Tibial artery (tissue), 4 donors: ENCODE results near the gene ADGRL3.

Source experiments
- DNase-seq, 2 donors: peaks; one replicate each; pipeline ENCODE4 v3.0.0-alpha.2; 2019
- H3K27ac ChIP-seq, 2 donors: fragments of 200-600 bp; sonication (generic) in 1 of 2; 1 replicate in 1 of 2; 2 replicates in 1 of 2; pipeline ENCODE4 v1.5.1; 2018 to 2019; ENCODE audit warnings: mild to moderate bottlenecking in 1 of 2
- H3K27me3 ChIP-seq, 2 donors: fragments of 200-600 bp; sonication (generic) in 1 of 2; one replicate each; pipeline versions ENCODE4 v1.5.1 to v1.6.0; 2016 to 2019
- H3K36me3 ChIP-seq, 3 donors: fragments of 200-600 bp; sonication (generic) in 2 of 3; one replicate each; pipeline ENCODE4 v1.5.1; 2016 to 2019; ENCODE audit warnings: mild to moderate bottlenecking in 2 of 3
- H3K4me1 ChIP-seq, 4 donors: fragments of 200-600 bp; sonication (generic) in 2 of 4; 1 replicate in 3 of 4; 2 replicates in 1 of 4; pipeline ENCODE4 v1.5.1; 2016 to 2019
- H3K4me3 ChIP-seq, 2 donors: fragments of 200-600 bp; sonication (generic) in 1 of 2; 1 replicate in 1 of 2; 2 replicates in 1 of 2; pipeline ENCODE4 v1.5.1; 2018 to 2019; ENCODE audit warnings: mild to moderate bottlenecking in 2 of 2
- H3K9me3 ChIP-seq, 3 donors: fragments of 200-600 bp; sonication (generic) in 1 of 3; one replicate each; pipeline ENCODE4 v1.5.1; 2016 to 2019
- CTCF ChIP-seq, 2 experiments: fragments of 200-600 bp in 1 of 2; fragments of 450-650 bp in 1 of 2; IDR thresholded peaks; one replicate each; pipeline ENCODE4 v1.5.1; 2017 to 2019; ENCODE audit warnings: antibody characterized with exemption in 2 of 2, mild to moderate bottlenecking in 1 of 2, moderate library complexity in 1 of 2
- intact Hi-C: fragments of 100-400 bp; cut with DNase I; formaldehyde crosslinking; loops from one replicate; pipeline ENCODE4 v1.15.0; 2023; ENCODE audit warnings: low total_unique reads

ADGRL3 gene

GRCh38 chr4:61994036-61994435 lies 793.9 kb downstream of the ADGRL3 start:
- Histone ChIP-seq H3K4me3 (no peak overlapping the region), H3K4me1 (peaks cover 0 to 22% (median 2%) of the 10 kb centered on the region in 4 donors), H3K27me3 (no peaks in the 10 kb centered on the region), H3K36me3 (no peaks in the 10 kb centered on the region), H3K27ac (no peak overlapping the region), H3K9me3 (no peaks in the 10 kb centered on the region)
- intact Hi-C loops = no loop called here
- no peak for TF ChIP-seq CTCF (IDR thresholded peaks at IDR 0.05)
- no peak for DNase-seq

DNA sequence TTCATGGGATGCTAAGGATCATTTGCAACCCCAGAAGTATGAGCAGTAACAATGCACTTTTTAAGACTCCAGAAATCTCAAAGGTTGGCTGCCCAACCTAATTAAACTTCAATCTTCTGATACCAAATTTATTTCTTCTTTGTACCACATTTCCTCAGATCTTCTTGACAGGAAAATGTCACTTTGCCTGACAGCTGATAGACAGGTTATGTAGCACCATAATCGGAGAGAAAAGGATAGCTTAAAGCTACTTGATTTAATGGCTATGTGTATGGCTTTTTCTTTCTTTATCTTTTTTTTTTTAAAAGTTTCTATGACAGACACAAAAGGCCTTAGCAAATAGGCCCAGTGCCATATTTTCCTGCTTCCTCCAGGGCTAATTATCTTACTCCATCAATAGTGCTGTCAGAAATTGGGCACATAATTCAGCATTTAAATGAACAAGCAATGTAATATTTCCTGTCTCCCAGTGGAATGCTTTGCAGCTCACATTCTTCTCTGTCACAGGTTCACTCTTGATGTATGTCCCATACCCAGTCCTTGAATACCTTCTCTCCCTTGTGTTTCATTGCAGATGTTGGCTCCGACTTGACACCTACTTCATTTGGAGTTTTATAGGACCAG lies 795.7 kb downstream of the ADGRL3 start:
- no peaks in the 10 kb centered on the region for H3K36me3 ChIP-seq
- TF ChIP-seq CTCF (IDR thresholded peaks at IDR 0.05) = no peak
- H3K9me3 ChIP-seq = no peaks in the 10 kb centered on the region
- intact Hi-C loops = no loop called here
- DNase-seq = no peak
- no peak overlapping the region for H3K27ac ChIP-seq
- H3K4me3 ChIP-seq = no peak overlapping the region
- no peaks in the 10 kb centered on the region for H3K27me3 ChIP-seq
- H3K4me1 ChIP-seq = peaks cover 0 to 22% (median 2%) of the 10 kb centered on the region in 4 donors

GRCh38 chr4:61996943-61997342 lies 796.8 kb downstream of the ADGRL3 start:
- intact Hi-C loops = no loop called here
- Histone ChIP-seq H3K27me3 (no peaks in the 10 kb centered on the region), H3K27ac (no peak overlapping the region), H3K9me3 (no peaks in the 10 kb centered on the region), H3K4me1 (peaks cover 0 to 22% (median 2%) of the 10 kb centered on the region in 4 donors), H3K4me3 (no peak overlapping the region), H3K36me3 (no peaks in the 10 kb centered on the region)
- TF ChIP-seq CTCF (IDR thresholded peaks at IDR 0.05) = no peak
- no peak for DNase-seq

GRCh38 chr4:61997831-61998230 lies 797.7 kb downstream of the ADGRL3 start:
- Histone ChIP-seq H3K27me3 (no peaks in the 10 kb centered on the region), H3K27ac (no peak overlapping the region), H3K36me3 (no peaks in the 10 kb centered on the region), H3K4me1 (peaks cover 0 to 22% (median 2%) of the 10 kb centered on the region in 4 donors), H3K9me3 (no peaks in the 10 kb centered on the region), H3K4me3 (no peak overlapping the region)
- DNase-seq = no peak
- intact Hi-C loops = no loop called here
- TF ChIP-seq CTCF (IDR thresholded peaks at IDR 0.05) = no peak

DNA sequence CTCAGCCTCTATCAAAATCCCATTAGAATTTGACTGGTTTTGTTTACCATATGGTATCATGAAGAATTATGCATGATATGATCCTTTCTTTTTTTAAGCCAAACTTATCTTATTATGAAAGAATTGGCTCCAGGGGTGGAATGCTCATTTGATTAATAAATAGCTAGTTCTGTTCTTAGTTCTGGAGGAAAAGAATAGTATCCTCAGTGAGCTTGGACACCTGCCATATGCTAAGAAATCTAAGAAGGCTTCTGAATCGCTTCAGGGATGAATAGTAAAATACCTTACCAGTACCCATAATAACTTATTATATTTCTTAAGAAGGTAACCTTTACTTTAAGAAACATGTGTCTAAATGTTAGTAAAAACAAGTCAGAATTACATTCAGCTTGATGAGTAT lies 803.6 kb downstream of the ADGRL3 start:
- H3K36me3 ChIP-seq = no peaks in the 10 kb centered on the region
- DNase-seq = no peak
- no peaks in the 10 kb centered on the region for H3K27me3 ChIP-seq
- no peak overlapping the region for H3K4me3 ChIP-seq
- H3K27ac ChIP-seq = no peak overlapping the region
- no peaks in the 10 kb centered on the region for H3K4me1 ChIP-seq
- no peak for TF ChIP-seq CTCF (IDR thresholded peaks at IDR 0.05)
- H3K9me3 ChIP-seq = no peaks in the 10 kb centered on the region
- intact Hi-C loops = no loop called here

DNA sequence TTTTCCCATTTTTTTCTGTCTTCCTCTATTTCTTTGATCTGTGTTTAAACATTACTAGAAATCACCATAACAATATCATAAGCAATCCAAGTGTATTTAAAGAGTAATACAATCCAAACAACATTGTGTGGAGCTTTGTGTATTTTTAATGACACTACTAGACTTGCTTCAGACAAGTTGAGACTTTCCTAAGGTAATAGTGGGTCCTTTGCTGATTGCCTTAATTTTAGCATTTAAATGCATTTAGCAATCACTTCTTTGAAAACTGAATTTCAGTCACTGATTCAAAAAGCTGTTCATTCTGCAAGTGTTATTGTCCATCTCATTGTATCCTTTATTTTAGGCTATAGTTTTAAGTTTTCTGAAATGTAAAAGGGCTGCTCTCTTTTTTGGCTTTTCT lies 804.8 kb downstream of the ADGRL3 start:
- intact Hi-C loops = no loop called here

More for the DNA sequence above, 804.8 kb downstream of the ADGRL3 start:
- DNase-seq = no peak
- H3K4me1 ChIP-seq = no peaks in the 10 kb centered on the region
- H3K27me3 ChIP-seq = no peaks in the 10 kb centered on the region
- no peak for TF ChIP-seq CTCF (IDR thresholded peaks at IDR 0.05)
- H3K36me3 ChIP-seq = no peaks in the 10 kb centered on the region
- H3K27ac ChIP-seq = no peak overlapping the region
- H3K9me3 ChIP-seq = no peaks in the 10 kb centered on the region
- no peak overlapping the region for H3K4me3 ChIP-seq
